Stimulated activated naive CD8-positive, alpha-beta T cell treated with anti-CD3 and anti-CD28 coated beads, Interleukin-15, Interleukin-2, amounts not matched to agents 100 U/mL and 50 U/mL, for 24 hours (primary cell): Measurements from ENCODE around the gene AOC2.
"Not testable (repeated sequence)": the region's sequence is repeated elsewhere in the genome, so short reads cannot be mapped to it uniquely, and the experiment has no call there.

Experiments used
- ATAC-seq: fragments of 150-1000 bp; cut with Tn5 transposase; one replicate; pipeline ENCODE4 v1.10.0; 2021
- DNase-seq: peaks from one replicate; pipeline ENCODE4 v3.0.0; 2021

AOC2 gene

DNA sequence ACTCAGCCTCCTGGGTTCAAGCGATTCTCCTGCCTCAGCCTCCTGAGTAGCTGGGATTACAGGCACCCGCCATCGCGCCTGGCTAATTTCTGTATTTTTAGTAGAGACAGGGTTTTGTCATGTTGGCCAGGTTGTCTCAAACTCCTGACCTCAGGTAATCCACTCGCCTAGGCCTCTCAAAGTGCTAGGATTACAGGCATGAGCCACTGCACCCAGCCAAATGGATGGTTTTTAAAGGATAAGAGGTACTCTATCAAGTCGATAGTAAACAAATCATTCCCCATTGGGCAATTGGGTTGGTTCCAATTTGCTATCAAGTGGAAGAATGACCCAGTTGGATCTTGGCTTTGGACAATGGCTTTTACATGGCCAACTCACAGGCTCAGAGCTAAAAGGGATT, 37.3 kb downstream of the AOC2 start:
- ATAC-seq, result not testable (repeated sequence)

GRCh38 chr17:42882166-42882565, 37.8 kb downstream of the AOC2 start:
- ATAC-seq, result no peak

More for the DNA sequence above, 37.3 kb downstream of the AOC2 start:
- not testable (repeated sequence) for DNase-seq

GRCh38 chr17:42883802-42884558, 39.6 kb downstream of the AOC2 start:
- ATAC-seq (no peak), DNase-seq (no peak)

More at GRCh38 chr17:42882166-42882565, 37.8 kb downstream of the AOC2 start:
- DNase-seq, result no peak

GRCh38 chr17:42885806-42886205, 41.4 kb downstream of the AOC2 start:
- DNase-seq, ATAC-seq: not testable (repeated sequence)

DNA sequence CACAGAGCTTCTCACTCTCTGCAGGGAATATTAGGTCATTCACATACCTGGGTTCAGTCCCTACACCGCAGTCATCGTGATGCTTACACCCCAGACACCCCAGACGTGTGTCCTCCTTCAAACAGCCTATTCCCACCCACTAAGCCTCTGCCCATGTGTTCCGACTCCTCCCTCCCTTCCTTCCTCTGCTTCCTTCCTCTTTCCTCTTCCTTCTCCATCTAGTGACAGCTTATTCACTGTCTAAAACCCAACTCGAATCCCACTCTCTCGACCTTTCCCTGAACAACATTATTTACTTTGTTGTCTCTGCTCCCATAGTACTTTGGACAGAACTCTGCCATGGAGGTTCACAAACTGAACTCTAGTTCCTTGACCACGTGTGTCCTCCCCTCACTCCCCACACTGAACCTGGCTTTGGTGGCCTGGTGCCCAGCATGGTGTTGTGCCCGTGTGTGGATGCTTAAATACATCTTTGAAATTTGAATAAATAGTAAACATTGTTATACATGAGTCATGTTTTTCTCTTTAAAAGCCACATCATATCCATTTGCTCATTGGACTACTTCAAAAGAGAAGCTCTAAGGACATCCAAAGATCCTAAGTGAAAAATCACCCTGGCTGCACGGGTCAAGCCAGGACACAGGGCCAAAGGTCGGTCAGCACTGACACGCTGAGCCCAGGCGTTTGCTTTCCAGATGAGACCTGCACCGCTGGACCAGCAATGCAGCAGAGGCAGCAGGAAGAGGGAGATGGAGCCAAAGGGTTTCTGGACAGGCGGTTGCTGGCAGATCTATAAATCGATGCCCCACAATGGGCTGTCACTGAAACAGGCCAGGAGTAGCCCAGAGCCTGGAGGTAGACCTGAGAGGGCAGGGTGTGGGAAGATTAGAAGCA, 42.1 kb downstream of the AOC2 start:
- no peak for DNase-seq
- no peak for ATAC-seq

DNA sequence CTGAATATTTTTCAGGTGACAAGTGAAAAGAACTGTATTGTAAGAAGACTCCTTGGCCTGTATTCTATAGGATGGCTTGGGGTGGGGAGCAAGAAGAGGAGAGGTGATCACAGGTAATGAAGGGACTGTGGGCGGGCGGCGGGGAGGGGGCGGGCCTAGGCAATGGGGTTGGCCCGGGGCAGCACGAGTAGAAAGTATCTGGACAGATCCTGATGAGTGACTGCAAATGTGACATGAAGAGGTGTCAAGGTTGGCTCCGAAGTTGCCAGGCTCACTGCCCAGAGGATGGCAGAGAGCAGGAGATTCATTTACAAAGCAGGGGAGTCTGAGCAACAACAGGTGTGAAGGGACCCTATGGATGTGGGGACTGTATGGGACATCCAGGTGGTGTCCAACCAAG, 45.4 kb downstream of the AOC2 start:
- no peak for ATAC-seq
- no peak for DNase-seq

GRCh38 chr17:42891539-42892152, 47.3 kb downstream of the AOC2 start:
- no peak for ATAC-seq

GRCh38 chr17:42893359-42893758, 49.0 kb downstream of the AOC2 start:
- DNase-seq (no peak), ATAC-seq (no peak)

More at GRCh38 chr17:42891539-42892152, 47.3 kb downstream of the AOC2 start:
- DNase-seq, result no peak

GRCh38 chr17:42894283-42895184, 50.2 kb downstream of the AOC2 start:
- DNase-seq (no peak), ATAC-seq (no peak)

DNA sequence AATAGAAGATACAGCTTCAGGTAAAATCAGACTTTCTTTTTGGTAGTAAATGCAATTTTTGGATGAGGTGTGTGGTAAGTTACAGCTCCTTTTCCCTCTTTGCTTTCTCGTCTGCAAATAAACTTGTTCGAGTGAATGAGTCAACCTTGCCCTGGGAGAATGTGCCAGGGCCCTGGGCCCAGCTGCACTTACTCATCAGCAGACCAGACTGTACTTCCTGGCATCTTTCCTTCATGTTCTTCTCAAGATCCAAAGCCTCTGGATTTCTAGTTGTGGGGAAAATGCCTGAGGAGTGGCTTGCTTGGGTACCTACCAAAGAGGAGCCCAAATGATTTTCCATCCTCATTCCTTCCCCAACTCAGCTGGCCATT, 50.8 kb downstream of the AOC2 start:
- DNase-seq (no peak), ATAC-seq (no peak)

DNA sequence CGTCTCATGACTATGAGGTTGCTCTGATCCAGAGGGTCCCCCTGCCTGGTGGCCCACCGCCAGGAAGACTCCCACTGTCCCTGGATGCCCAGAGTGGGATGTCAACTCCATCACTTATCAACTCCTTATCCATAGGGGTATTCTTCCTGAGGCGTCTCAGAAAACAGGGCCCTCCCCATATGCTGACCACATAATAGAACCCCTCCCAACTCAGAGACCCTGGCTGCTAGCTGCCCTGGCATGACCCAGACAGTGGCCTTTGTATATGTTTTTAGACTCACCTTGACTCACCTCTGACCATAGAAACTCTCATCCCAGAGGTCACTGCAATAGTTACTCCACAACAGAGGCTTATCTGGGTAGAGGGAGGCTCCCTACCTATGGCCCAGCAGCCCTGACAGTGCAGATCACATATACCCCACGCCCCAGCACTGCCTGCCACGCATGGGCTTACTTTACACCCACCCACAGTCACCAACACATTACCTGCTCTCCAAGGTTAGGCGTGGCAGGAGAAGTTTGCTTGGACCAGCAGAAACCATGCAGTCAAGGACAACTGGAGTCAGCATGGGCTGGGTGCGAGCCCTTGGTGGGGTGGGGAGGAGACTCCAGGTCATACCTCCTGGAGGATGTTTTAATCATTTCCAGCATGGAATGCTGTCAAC, 53.9 kb downstream of the AOC2 start:
- DNase-seq (no peak), ATAC-seq (no peak)

GRCh38 chr17:42899981-42900380, 55.6 kb downstream of the AOC2 start:
- not testable (repeated sequence) for ATAC-seq, DNase-seq
